CD14-positive monocyte (primary cell): ENCODE results near the gene XDH. TPM values are rescaled to one million over a fixed set of nuclear protein-coding genes. Genes with fewer than 3 reads are reported as not detected.

ENCODE experiments used
- DNase-seq, 3 donors: peaks; one replicate each; pipeline ENCODE4 v3.0.0-alpha.2; 2011 to 2022
- H2AFZ ChIP-seq: 2 replicates; pipeline ENCODE4 v1.6.0; 2012; ENCODE audit warnings: mild to moderate bottlenecking, low read depth, low read length, inconsistent platforms; ENCODE audit not compliant: insufficient read depth, poor library complexity, severe bottlenecking
- H3K27ac ChIP-seq, 2 donors: 1 replicate in 1 of 2; 2 replicates in 1 of 2; pipeline ENCODE4 v1.5.1; 2012 to 2013; ENCODE audit warnings: low read length in 2 of 2, control low read depth in 1 of 2, inconsistent platforms in 1 of 2, low read depth in 1 of 2, mild to moderate bottlenecking in 1 of 2
- H3K27me3 ChIP-seq, 2 donors: one replicate each; pipeline versions ENCODE4 v1.6.0 to v1.6.1; 2011 to 2013; ENCODE audit warnings: low read length in 2 of 2; ENCODE audit not compliant: control insufficient read depth in 2 of 2, insufficient read depth in 2 of 2
- H3K36me3 ChIP-seq, 2 donors: replicated peaks in 1 of 2; 1 replicate in 1 of 2; 2 replicates in 1 of 2; pipeline versions ENCODE4 v1.5.1 to v1.6.1; 2012 to 2013; ENCODE audit warnings: low read length in 2 of 2, control low read depth in 1 of 2, inconsistent platforms in 1 of 2, mild to moderate bottlenecking in 1 of 2; ENCODE audit not compliant: insufficient read depth in 2 of 2, control insufficient read depth in 1 of 2
- H3K4me1 ChIP-seq, 2 donors: 1 replicate in 1 of 2; 2 replicates in 1 of 2; pipeline versions ENCODE4 v1.5.1 to v1.6.1; 2012 to 2013; ENCODE audit warnings: low read length in 2 of 2, control low read depth in 1 of 2, inconsistent platforms in 1 of 2, mild to moderate bottlenecking in 1 of 2, moderate library complexity in 1 of 2; ENCODE audit not compliant: insufficient read depth in 2 of 2, control insufficient read depth in 1 of 2
- H3K4me2 ChIP-seq: replicated peaks from 2 replicates; pipeline ENCODE3; 2012; ENCODE audit warnings: low read length, moderate library complexity, mild to moderate bottlenecking; ENCODE audit not compliant: poor library complexity, severe bottlenecking; ENCODE audit errors: extremely low read depth
- H3K4me3 ChIP-seq, 3 experiments: fragments of 200-600 bp in 1 of 3; sonication (generic) in 1 of 3; replicated peaks in 1 of 3; 1 replicate in 2 of 3; 2 replicates in 1 of 3; pipeline ENCODE4 v1.5.1; 2011 to 2013; ENCODE audit warnings: low read length in 3 of 3, mild to moderate bottlenecking in 3 of 3, control low read depth in 2 of 3, low read depth in 2 of 3, inconsistent platforms in 1 of 3, moderate library complexity in 1 of 3
- H3K79me2 ChIP-seq: 2 replicates; pipeline ENCODE4 v1.6.0; 2012; ENCODE audit warnings: mild to moderate bottlenecking, control low read depth, inconsistent platforms, low read length, moderate library complexity; ENCODE audit not compliant: insufficient read depth
- H3K9ac ChIP-seq: 2 replicates; pipeline ENCODE4 v1.6.0; 2017; ENCODE audit warnings: low read length, mild to moderate bottlenecking; ENCODE audit not compliant: insufficient read depth, poor library complexity, severe bottlenecking
- H3K9me3 ChIP-seq, 2 donors: replicated peaks in 1 of 2; 1 replicate in 1 of 2; 2 replicates in 1 of 2; pipeline versions ENCODE4 v1.5.1 to v1.6.1; 2012 to 2013; ENCODE audit warnings: low read length in 2 of 2, control low read depth in 1 of 2; ENCODE audit not compliant: control insufficient read depth in 1 of 2, insufficient read depth in 1 of 2
- H4K20me1 ChIP-seq: 2 replicates; pipeline ENCODE4 v1.6.0; 2012; ENCODE audit warnings: mild to moderate bottlenecking, low read length, control low read depth, moderate library complexity; ENCODE audit not compliant: insufficient read depth
- H3K27ac Mint-ChIP-seq, 7 donors: one replicate each; pipeline ENCODE4 v1.8.0; 2020; ENCODE audit warnings: mild to moderate bottlenecking in 7 of 7, mixed read lengths in 7 of 7, moderate library complexity in 6 of 7, inconsistent platforms in 2 of 7
- H3K27me3 Mint-ChIP-seq, 3 donors: one replicate each; pipeline ENCODE4 v1.8.0; 2021 to 2022; ENCODE audit warnings: low read depth in 3 of 3, mild to moderate bottlenecking in 3 of 3, mixed read lengths in 3 of 3, moderate library complexity in 3 of 3, inconsistent platforms in 1 of 3
- H3K36me3 Mint-ChIP-seq, 2 donors: one replicate each; pipeline ENCODE4 v1.8.0; 2020; ENCODE audit warnings: mixed read lengths in 2 of 2, inconsistent platforms in 1 of 2, mild to moderate bottlenecking in 1 of 2
- H3K4me1 Mint-ChIP-seq: one replicate; pipeline ENCODE4 v1.8.0; 2020; ENCODE audit warnings: mild to moderate bottlenecking, mixed read lengths
- H3K4me3 Mint-ChIP-seq, 2 donors: one replicate each; pipeline ENCODE4 v1.8.0; 2020; ENCODE audit warnings: mild to moderate bottlenecking in 2 of 2, mixed read lengths in 2 of 2, moderate library complexity in 1 of 2
- H3K9me3 Mint-ChIP-seq, 7 donors: one replicate each; pipeline ENCODE4 v1.8.0; 2020 to 2022; ENCODE audit warnings: mixed read lengths in 7 of 7, mild to moderate bottlenecking in 6 of 7, moderate library complexity in 6 of 7, inconsistent platforms in 2 of 7
- WGBS: methylation state at CpG from one replicate; pipeline ENCODE4 v1.1.5; 2013; ENCODE audit warnings: missing lambda C conversion rate; ENCODE audit not compliant: insufficient coverage; 5-methylcytosine and 5-hydroxymethylcytosine counted together
- intact Hi-C, 2 donors: fragments of 100-400 bp; cut with micrococcal nuclease; formaldehyde crosslinking; loops; one replicate each; pipeline versions ENCODE4 v1.15.0 to v1.15.1; 2023
- polyA plus RNA-seq, 3 donors: library from polyadenylated mRNA; depleted of rRNA in 1 of 3; unstranded in 2 of 3; stranded (reverse) in 1 of 3; fragments of 300-500 nt in 2 of 3; fragments of >200 nt in 1 of 3; fragmentation: Illumina TruSeq in 2 of 3; gene quantifications; 1 replicate in 2 of 3; 2 replicates in 1 of 3; pipeline ENCODE4 v1.2.3, GENCODE V29; 2012 to 2021
- TF ChIP-seq, protein P1 (sequence below): fragments of 200-600 bp; IDR thresholded peaks from one replicate; pipeline ENCODE4 v1.8.0; 2022; ENCODE audit warnings: antibody characterized with exemption, mild to moderate bottlenecking

The XDH gene
- polyA plus RNA-seq, 3 donors: not detected

DNA sequence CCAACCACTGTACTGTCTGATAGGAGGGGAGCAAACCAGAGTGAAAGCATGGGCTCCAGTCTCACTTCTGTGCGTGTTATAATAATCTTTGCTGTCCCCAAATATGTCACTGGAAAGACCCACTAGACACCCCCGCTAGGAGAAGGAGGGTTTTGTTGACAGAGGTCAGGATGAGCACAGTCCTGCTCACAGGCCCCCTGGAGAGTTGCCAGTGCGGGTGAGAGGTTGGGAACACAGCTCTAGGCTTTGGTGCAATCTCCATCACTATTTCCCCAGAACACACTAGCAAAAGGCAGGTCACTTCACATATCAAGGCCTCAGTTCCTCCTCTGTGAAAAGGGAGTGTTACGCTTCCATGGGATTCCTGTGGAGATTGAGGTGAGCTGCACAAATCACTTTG is 9.7 kb downstream of the XDH start:
- H3K4me1 Mint-ChIP-seq: no peaks in the 10 kb centered on the region
- H3K4me3 Mint-ChIP-seq: no peak overlapping the region
- H3K27ac ChIP-seq: no peak overlapping the region
- WGBS: no CpG with 5 or more reads among the region's 4 CpGs
- no peaks in the 10 kb centered on the region for H3K9me3 ChIP-seq
- no peak overlapping the region for H3K9ac ChIP-seq
- no peaks in the 10 kb centered on the region for H3K4me1 ChIP-seq
- no peak for DNase-seq
- no peaks in the 10 kb centered on the region for H4K20me1 ChIP-seq
- H3K4me3 ChIP-seq: no peak overlapping the region
- peaks cover 0 to 4% (median 3%) of the 10 kb centered on the region in 3 donors for H3K27me3 Mint-ChIP-seq
- peaks cover 0 to 15% (median 4%) of the 10 kb centered on the region in 7 donors for H3K9me3 Mint-ChIP-seq
- no peaks in the 10 kb centered on the region for H3K79me2 ChIP-seq
- H3K4me2 ChIP-seq: no peak overlapping the region
- H3K27ac Mint-ChIP-seq: no peak overlapping the region
- no peaks in the 10 kb centered on the region for H3K27me3 ChIP-seq
- intact Hi-C loops: no loop called here
- TF ChIP-seq, protein P1, sequence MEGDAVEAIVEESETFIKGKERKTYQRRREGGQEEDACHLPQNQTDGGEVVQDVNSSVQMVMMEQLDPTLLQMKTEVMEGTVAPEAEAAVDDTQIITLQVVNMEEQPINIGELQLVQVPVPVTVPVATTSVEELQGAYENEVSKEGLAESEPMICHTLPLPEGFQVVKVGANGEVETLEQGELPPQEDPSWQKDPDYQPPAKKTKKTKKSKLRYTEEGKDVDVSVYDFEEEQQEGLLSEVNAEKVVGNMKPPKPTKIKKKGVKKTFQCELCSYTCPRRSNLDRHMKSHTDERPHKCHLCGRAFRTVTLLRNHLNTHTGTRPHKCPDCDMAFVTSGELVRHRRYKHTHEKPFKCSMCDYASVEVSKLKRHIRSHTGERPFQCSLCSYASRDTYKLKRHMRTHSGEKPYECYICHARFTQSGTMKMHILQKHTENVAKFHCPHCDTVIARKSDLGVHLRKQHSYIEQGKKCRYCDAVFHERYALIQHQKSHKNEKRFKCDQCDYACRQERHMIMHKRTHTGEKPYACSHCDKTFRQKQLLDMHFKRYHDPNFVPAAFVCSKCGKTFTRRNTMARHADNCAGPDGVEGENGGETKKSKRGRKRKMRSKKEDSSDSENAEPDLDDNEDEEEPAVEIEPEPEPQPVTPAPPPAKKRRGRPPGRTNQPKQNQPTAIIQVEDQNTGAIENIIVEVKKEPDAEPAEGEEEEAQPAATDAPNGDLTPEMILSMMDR: no peak
- H3K36me3 ChIP-seq: no peaks in the 10 kb centered on the region
- no peak overlapping the region for H2AFZ ChIP-seq
- no peaks in the 10 kb centered on the region for H3K36me3 Mint-ChIP-seq

DNA sequence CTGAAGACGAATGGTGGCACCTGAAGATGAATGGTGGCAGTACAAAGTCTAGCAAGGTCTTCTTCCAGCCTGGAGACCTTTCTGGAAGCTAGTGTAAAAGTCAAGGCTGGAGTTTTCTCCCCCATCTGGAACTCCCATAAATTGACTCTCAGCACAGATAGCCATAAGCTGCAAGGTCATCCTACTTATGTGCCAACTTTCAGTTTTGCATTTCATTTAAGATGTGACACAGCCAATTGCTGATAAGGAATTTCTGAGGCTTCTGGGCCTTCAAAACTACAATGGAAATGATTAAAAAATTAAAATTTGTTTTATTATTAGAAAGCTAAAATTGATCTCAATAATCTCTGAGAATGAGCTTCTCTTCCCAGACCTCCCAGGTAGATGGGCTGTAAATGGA is 10.2 kb downstream of the XDH start:
- intact Hi-C loops: no loop called here
- Mint-ChIP-seq H3K27me3 (peaks cover 0 to 4% (median 3%) of the 10 kb centered on the region in 3 donors), H3K36me3 (no peaks in the 10 kb centered on the region), H3K9me3 (peaks cover 0 to 18% (median 6%) of the 10 kb centered on the region in 7 donors), H3K4me3 (no peak overlapping the region), H3K27ac (no peak overlapping the region), H3K4me1 (no peaks in the 10 kb centered on the region)
- Histone ChIP-seq H3K79me2 (no peaks in the 10 kb centered on the region), H3K27ac (no peak overlapping the region), H2AFZ (no peak overlapping the region), H3K4me2 (no peak overlapping the region), H4K20me1 (no peaks in the 10 kb centered on the region), H3K4me3 (no peak overlapping the region), H3K9ac (no peak overlapping the region), H3K27me3 (no peaks in the 10 kb centered on the region), H3K36me3 (no peaks in the 10 kb centered on the region), H3K9me3 (no peaks in the 10 kb centered on the region), H3K4me1 (no peaks in the 10 kb centered on the region)
- TF ChIP-seq, protein P1: no peak
- no peak for DNase-seq
- WGBS: no CpG with 5 or more reads among the region's 1 CpG
